GM21825 (cell line): ENCODE results near the gene RPAP2.
"Not testable (repeated sequence)": the region's sequence is repeated elsewhere in the genome, so short reads cannot be mapped to it uniquely, and the experiment has no call there.

Source experiments
- ATAC-seq: cut with Tn5 transposase; IDR thresholded peaks from one replicate; pipeline ENCODE4 v1.9.1; 2021; ENCODE audit warnings: mild to moderate bottlenecking, moderate library complexity; ENCODE audit not compliant: unreplicated experiment

RPAP2 gene

GRCh38 chr1:92323473-92324453, 24.9 kb downstream of the RPAP2 start:
- no peak for ATAC-seq

GRCh38 chr1:92324784-92325183, 25.9 kb downstream of the RPAP2 start:
- no peak for ATAC-seq

GRCh38 chr1:92326681-92327080, 27.8 kb downstream of the RPAP2 start:
- no peak for ATAC-seq

- ATAC-seq: no peak
These were observed 28.9 kb downstream of the RPAP2 start for GRCh38 chr1:92327794-92328193.

GRCh38 chr1:92329347-92330129, 30.7 kb downstream of the RPAP2 start:
- ATAC-seq: no peak

GRCh38 chr1:92333668-92334067, 34.8 kb downstream of the RPAP2 start:
- no peak for ATAC-seq

GRCh38 chr1:92340154-92340553, 41.3 kb downstream of the RPAP2 start:
- ATAC-seq: no peak

- ATAC-seq: no peak
These were observed 43.5 kb downstream of the RPAP2 start for GRCh38 chr1:92342401-92342800.

- ATAC-seq: no peak
These were observed 44.2 kb downstream of the RPAP2 start for GRCh38 chr1:92343061-92343460.

- ATAC-seq: no peak
These were observed 48.2 kb downstream of the RPAP2 start for GRCh38 chr1:92346866-92347640.

- no peak for ATAC-seq
These were observed 54.0 kb downstream of the RPAP2 start for GRCh38 chr1:92352856-92353255.

GRCh38 chr1:92354259-92354658, 55.4 kb downstream of the RPAP2 start:
- ATAC-seq: no peak

GRCh38 chr1:92356956-92357355, 58.1 kb downstream of the RPAP2 start:
- ATAC-seq: no peak

GRCh38 chr1:92359382-92359781, 60.5 kb downstream of the RPAP2 start:
- ATAC-seq: not testable (repeated sequence)

GRCh38 chr1:92359986-92360385, 61.1 kb downstream of the RPAP2 start:
- ATAC-seq: no peak

GRCh38 chr1:92362970-92363369, 64.1 kb downstream of the RPAP2 start:
- ATAC-seq: no peak

- no peak for ATAC-seq
These were observed 64.5 kb downstream of the RPAP2 start for GRCh38 chr1:92363401-92363800.

GRCh38 chr1:92365378-92366039, 66.7 kb downstream of the RPAP2 start:
- no peak for ATAC-seq

- no peak for ATAC-seq
These were observed 67.2 kb downstream of the RPAP2 start for GRCh38 chr1:92366040-92366395.

- ATAC-seq: no peak
These were observed 68.6 kb downstream of the RPAP2 start for GRCh38 chr1:92367496-92367895.

GRCh38 chr1:92372164-92372563, 73.3 kb downstream of the RPAP2 start:
- no peak for ATAC-seq
